OCI-LY7 (cell line): ENCODE results near the gene ALG14. TPM values are rescaled to one million over a fixed set of nuclear protein-coding genes. Genes with fewer than 3 reads are reported as not detected.

Experiments used
- BruUV-seq: library from RNA; stranded (reverse); fragments of 400-500 nt; replicated peaks from 2 replicates; lab custom pipeline; 2021; lab: Mats Ljungman, UMichigan
- CTCF ChIA-PET: fragments of 300-600 bp; sonication (Branson Sonifier 250); formaldehyde crosslinking; loops from one replicate; lab custom pipeline; 2022; ENCODE audit warnings: antibody characterized with exemption; ENCODE audit not compliant: unreplicated experiment; lab: Charles Lee
- POLR2A ChIA-PET: fragments of 300-600 bp; sonication (Branson Sonifier 250); formaldehyde crosslinking; loops from one replicate; lab custom pipeline; 2022; ENCODE audit warnings: antibody characterized with exemption; lab: Charles Lee
- DNase-seq: peaks from one replicate; pipeline ENCODE4 v3.0.0-alpha.2; 2015; ENCODE audit warnings: low spot score
- H2AFZ ChIP-seq: fragments of 200-600 bp; sonication (generic), shearing (Covaris generic); 2 replicates; pipeline ENCODE4 v1.6.1; 2014; ENCODE audit warnings: mild to moderate bottlenecking, antibody characterized with exemption, low read length, moderate library complexity
- H3K27ac ChIP-seq: fragments of 200-600 bp; sonication (generic); 2 replicates; pipeline ENCODE4 v1.5.1; 2014; ENCODE audit warnings: mixed run types, low read depth, mild to moderate bottlenecking, moderate library complexity, low read length, inconsistent platforms; ENCODE audit not compliant: poor library complexity, severe bottlenecking
- H3K36me3 ChIP-seq: fragments of 200-600 bp; sonication (generic); 2 replicates; pipeline ENCODE4 v1.6.1; 2014; ENCODE audit warnings: mild to moderate bottlenecking, antibody characterized with exemption, low read length, moderate library complexity, mixed read lengths; ENCODE audit not compliant: insufficient read depth
- H3K4me1 ChIP-seq: fragments of 200-600 bp; sonication (generic); 2 replicates; pipeline ENCODE4 v1.5.1; 2014; ENCODE audit warnings: mild to moderate bottlenecking, low read length; ENCODE audit not compliant: insufficient read depth, poor library complexity, severe bottlenecking
- H3K4me2 ChIP-seq: fragments of 200-600 bp; sonication (generic); 2 replicates; pipeline ENCODE4 v1.6.1; 2014; ENCODE audit warnings: mild to moderate bottlenecking, low read length
- H3K4me3 ChIP-seq: fragments of 200-600 bp; sonication (generic); 2 replicates; pipeline ENCODE4 v1.5.1; 2014; ENCODE audit warnings: mild to moderate bottlenecking, low read depth, low read length; ENCODE audit not compliant: poor library complexity, severe bottlenecking
- H3K79me2 ChIP-seq: fragments of 200-600 bp; sonication (generic); 2 replicates; pipeline ENCODE4 v1.6.1; 2016; ENCODE audit warnings: low read depth, mild to moderate bottlenecking, low read length, moderate library complexity, mixed read lengths; ENCODE audit not compliant: insufficient read depth
- H3K9me2 ChIP-seq: fragments of 200-600 bp; sonication (generic); 2 replicates; pipeline ENCODE4 v1.6.1; 2016; ENCODE audit warnings: mild to moderate bottlenecking, low read length, mixed read lengths; ENCODE audit not compliant: insufficient read depth
- H3K9me3 ChIP-seq: fragments of 200-600 bp; sonication (generic); 2 replicates; pipeline ENCODE4 v1.6.1; 2014; ENCODE audit warnings: mild to moderate bottlenecking, mixed run types, low read length, mixed read lengths
- H4K20me1 ChIP-seq: fragments of 200-600 bp; sonication (generic); 2 replicates; pipeline ENCODE4 v1.6.1; 2014; ENCODE audit warnings: mild to moderate bottlenecking, antibody characterized with exemption, low read length, moderate library complexity, mixed read lengths; ENCODE audit not compliant: insufficient read depth
- CTCF ChIP-seq: fragments of 200-600 bp; sonication (generic); conservative IDR thresholded peaks from 2 replicates; pipeline ENCODE4 v1.5.1; 2014; ENCODE audit warnings: mild to moderate bottlenecking, antibody characterized with exemption, low read length, moderate library complexity, mixed read lengths
- EZH2phosphoT487 ChIP-seq: fragments of 200-600 bp; sonication (generic); IDR thresholded peaks from 2 replicates; pipeline ENCODE4 v1.6.1; 2018; ENCODE audit warnings: low read depth, borderline replicate concordance, mild to moderate bottlenecking, mixed run types, antibody characterized with exemption, low read length, moderate library complexity, mixed read lengths
- intact Hi-C: fragments of 100-400 bp; cut with micrococcal nuclease; formaldehyde crosslinking; loops from one replicate; pipeline ENCODE4 v1.10.0; 2022; ENCODE audit not compliant: unreplicated experiment
- total RNA-seq, 2 experiments: library from RNA; depleted of rRNA in 1 of 2; stranded (reverse); fragments of >200 nt in 1 of 2; shearing (Covaris generic) in 1 of 2; gene quantifications; 2 replicates each; pipeline ENCODE4 v1.2.3, GENCODE V29; 2014 to 2022

ALG14 gene
- total RNA-seq, 2 experiments from 2014 or later: 1.6 to 8.3 TPM

GRCh38 chr1:95080879-95081278 is 8.1 kb upstream of the ALG14 start:
- DNase-seq: no peak
- Histone ChIP-seq H3K4me2 (no peak overlapping the region), H3K4me3 (no peak overlapping the region), H3K9me3 (no peaks in the 10 kb centered on the region), H3K9me2 (no peaks in the 10 kb centered on the region), H3K27ac (no peak overlapping the region), H2AFZ (no peak overlapping the region), H4K20me1 (no peaks in the 10 kb centered on the region), H3K36me3 (no peaks in the 10 kb centered on the region), H3K79me2 (no peaks in the 10 kb centered on the region), H3K4me1 (no peaks in the 10 kb centered on the region)
- TF ChIP-seq CTCF (no peak), EZH2phosphoT487 (no peak)
- BruUV-seq: no TSS peak
- intact Hi-C loops: no loop called here
- ChIA-PET POLR2A (interaction anchor here (0.6 kb wide), 2 partner anchors 114 to 1173 kb away, joined by 3 to 4 read pairs; no protein-coding TSS in a partner anchor), CTCF (no interaction called here)

- Histone ChIP-seq H3K36me3 (no peaks in the 10 kb centered on the region), H3K79me2 (no peaks in the 10 kb centered on the region), H3K9me2 (no peaks in the 10 kb centered on the region), H3K4me2 (no peak overlapping the region), H3K4me3 (no peak overlapping the region), H3K9me3 (no peaks in the 10 kb centered on the region), H3K27ac (no peak overlapping the region), H2AFZ (no peak overlapping the region), H3K4me1 (no peaks in the 10 kb centered on the region), H4K20me1 (no peaks in the 10 kb centered on the region)
- no peak for TF ChIP-seq CTCF
- TF ChIP-seq EZH2phosphoT487: no peak
- DNase-seq: no peak
- POLR2A ChIA-PET: interaction anchor here (0.6 kb wide), 2 partner anchors 640 to 1172 kb away, joined by 3 read pairs; no protein-coding TSS in a partner anchor
- intact Hi-C loops: no loop called here
- CTCF ChIA-PET: interaction anchor here (0.5 kb wide), 1 partner anchor 143 kb away, joined by 3 read pairs; no protein-coding TSS in a partner anchor
- no TSS peak for BruUV-seq
Observed at GRCh38 chr1:95080446-95080845, 7.7 kb upstream of the ALG14 start.

- DNase-seq: no peak
- Histone ChIP-seq H3K4me2 (no peak overlapping the region), H2AFZ (no peak overlapping the region), H3K36me3 (no peaks in the 10 kb centered on the region), H3K9me2 (no peaks in the 10 kb centered on the region), H3K4me3 (no peak overlapping the region), H4K20me1 (no peaks in the 10 kb centered on the region), H3K27ac (no peak overlapping the region), H3K9me3 (no peaks in the 10 kb centered on the region), H3K79me2 (peaks cover 7% of the 10 kb centered on the region; the same call in 1 of the 2 replicates), H3K4me1 (peaks cover 14% of the 10 kb centered on the region)
- intact Hi-C loops: no loop called here
- CTCF ChIA-PET: no interaction called here
- TF ChIP-seq EZH2phosphoT487 (no peak), CTCF (no peak)
- POLR2A ChIA-PET: interaction anchor here (1.1 kb wide), 1 partner anchor 9 kb away, joined by 4 read pairs; no protein-coding TSS in a partner anchor
- BruUV-seq: no TSS peak
Observed at GRCh38 chr1:95076034-95076433, 3.3 kb upstream of the ALG14 start.
